Smooth muscle cell (in vitro differentiated cells): ENCODE measurements around the gene MAN1C1. TPM values are rescaled to one million over a fixed set of nuclear protein-coding genes. Genes with fewer than 3 reads are reported as not detected.

Source experiments
- DNase-seq: peaks from one replicate; lab custom pipeline; 2025; ENCODE audit not compliant: unreplicated experiment; lab: John Stamatoyannopoulos, UW
- H2AFZ ChIP-seq: fragments of 200-600 bp; sonication (generic); 2 replicates; pipeline ENCODE4 v1.6.0; 2016; ENCODE audit warnings: antibody characterized with exemption, low read depth, mild to moderate bottlenecking
- H3F3A ChIP-seq: fragments of 200-600 bp; sonication (generic); 2 replicates; pipeline ENCODE4 v1.6.0; 2017; ENCODE audit warnings: antibody characterized with exemption, low read depth
- H3K27ac ChIP-seq: fragments of 200-600 bp; sonication (generic); 2 replicates; pipeline ENCODE4 v1.5.1; 2016; ENCODE audit warnings: low read depth, mild to moderate bottlenecking
- H3K27me3 ChIP-seq: fragments of 200-600 bp; sonication (generic); 2 replicates; pipeline ENCODE4 v1.6.1; 2016; ENCODE audit warnings: low read depth, mild to moderate bottlenecking
- H3K36me3 ChIP-seq: fragments of 200-600 bp; sonication (generic); 2 replicates; pipeline ENCODE4 v1.5.1; 2016; ENCODE audit warnings: low read depth
- H3K4me1 ChIP-seq: fragments of 200-600 bp; sonication (generic); 2 replicates; pipeline ENCODE4 v1.5.1; 2016; ENCODE audit warnings: low read depth
- H3K4me2 ChIP-seq: fragments of 200-600 bp; sonication (generic); 2 replicates; pipeline ENCODE4 v1.6.0; 2016; ENCODE audit warnings: mild to moderate bottlenecking
- H3K4me3 ChIP-seq: fragments of 200-600 bp; sonication (generic); 2 replicates; pipeline ENCODE4 v1.5.1; 2016; ENCODE audit warnings: mild to moderate bottlenecking
- H3K79me2 ChIP-seq: fragments of 200-600 bp; sonication (generic); 2 replicates; pipeline ENCODE4 v1.6.0; 2016; ENCODE audit warnings: low read depth, mild to moderate bottlenecking
- H3K9ac ChIP-seq: fragments of 200-600 bp; sonication (generic); 2 replicates; pipeline ENCODE4 v1.6.0; 2016; ENCODE audit warnings: low read depth
- H3K9me3 ChIP-seq: fragments of 200-600 bp; sonication (generic); replicated peaks from 2 replicates; pipeline ENCODE4 v1.5.1; 2016; ENCODE audit warnings: low read depth
- H4K20me1 ChIP-seq: fragments of 200-600 bp; sonication (generic); 2 replicates; pipeline ENCODE4 v1.6.0; 2016; ENCODE audit warnings: low read depth
- WGBS: methylation state at CpG from one replicate; pipeline ENCODE4 v1.1.7; 2016; ENCODE audit warnings: low lambda C conversion rate; 5-methylcytosine and 5-hydroxymethylcytosine counted together
- polyA plus RNA-seq: library from polyadenylated mRNA; unstranded; fragments of >200 nt; fragmentation: Nextera tagmentation; extraction: Ambion mirVana; gene quantifications from 2 replicates; pipeline ENCODE4 v1.2.1, GENCODE V29; 2016
- total RNA-seq: library from RNA; depleted of rRNA; stranded (reverse); fragments of >200 nt; gene quantifications from 2 replicates; pipeline ENCODE4 v1.2.3, GENCODE V29; 2014
- TF ChIP-seq, protein P1 (sequence below): fragments of 200-600 bp; sonication (generic); IDR thresholded peaks from 2 replicates; pipeline ENCODE4 v1.5.1; 2017; ENCODE audit warnings: borderline replicate concordance, mild to moderate bottlenecking, antibody characterized with exemption; ENCODE audit not compliant: insufficient read depth, poor library complexity, severe bottlenecking

MAN1C1 gene
- total and polyA plus RNA-seq, 2 experiments from 2014 or later, result 4.4 to 10.5 TPM

DNA sequence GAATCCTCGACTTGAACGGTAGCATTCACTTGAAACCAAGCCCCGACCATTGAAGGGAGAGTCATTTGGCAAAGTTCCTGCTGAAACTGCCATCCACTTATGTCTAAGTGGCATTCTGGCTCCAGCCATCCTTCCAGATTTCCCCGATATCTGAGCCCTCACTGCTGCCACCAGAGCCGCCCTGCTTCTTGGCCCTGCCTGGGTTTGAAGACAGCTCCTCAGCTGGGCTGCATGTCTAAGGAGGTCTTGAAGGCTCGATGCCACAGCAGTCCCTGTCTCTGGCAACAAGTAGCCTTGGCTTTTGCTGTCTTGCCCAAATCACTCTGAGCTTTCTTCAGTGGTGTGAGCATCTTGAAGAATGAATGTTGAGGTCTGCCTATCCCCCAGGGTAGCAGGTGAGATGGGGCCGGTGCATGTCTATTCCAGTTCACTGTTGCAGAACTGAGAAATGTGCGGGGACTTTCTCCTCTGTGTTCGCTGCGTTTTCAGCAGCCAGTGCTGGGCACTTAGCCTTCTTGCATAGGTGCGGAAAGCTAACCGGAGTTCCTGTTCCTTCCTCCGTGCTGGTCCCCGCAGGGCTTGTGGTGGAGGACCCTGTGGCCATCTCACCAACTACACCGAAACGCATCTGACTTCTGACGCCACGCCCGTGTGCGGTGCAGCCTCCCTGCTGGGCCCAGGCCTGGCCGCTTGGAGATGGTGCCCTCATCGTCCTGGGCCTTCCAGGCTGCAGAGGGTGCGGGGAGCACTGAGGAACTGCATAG lies 29.2 kb downstream of the MAN1C1 start:
- TF ChIP-seq, protein P1, sequence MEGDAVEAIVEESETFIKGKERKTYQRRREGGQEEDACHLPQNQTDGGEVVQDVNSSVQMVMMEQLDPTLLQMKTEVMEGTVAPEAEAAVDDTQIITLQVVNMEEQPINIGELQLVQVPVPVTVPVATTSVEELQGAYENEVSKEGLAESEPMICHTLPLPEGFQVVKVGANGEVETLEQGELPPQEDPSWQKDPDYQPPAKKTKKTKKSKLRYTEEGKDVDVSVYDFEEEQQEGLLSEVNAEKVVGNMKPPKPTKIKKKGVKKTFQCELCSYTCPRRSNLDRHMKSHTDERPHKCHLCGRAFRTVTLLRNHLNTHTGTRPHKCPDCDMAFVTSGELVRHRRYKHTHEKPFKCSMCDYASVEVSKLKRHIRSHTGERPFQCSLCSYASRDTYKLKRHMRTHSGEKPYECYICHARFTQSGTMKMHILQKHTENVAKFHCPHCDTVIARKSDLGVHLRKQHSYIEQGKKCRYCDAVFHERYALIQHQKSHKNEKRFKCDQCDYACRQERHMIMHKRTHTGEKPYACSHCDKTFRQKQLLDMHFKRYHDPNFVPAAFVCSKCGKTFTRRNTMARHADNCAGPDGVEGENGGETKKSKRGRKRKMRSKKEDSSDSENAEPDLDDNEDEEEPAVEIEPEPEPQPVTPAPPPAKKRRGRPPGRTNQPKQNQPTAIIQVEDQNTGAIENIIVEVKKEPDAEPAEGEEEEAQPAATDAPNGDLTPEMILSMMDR, result no peak
- Histone ChIP-seq H3K4me3 (no peak overlapping the region), H4K20me1 (no peaks in the 10 kb centered on the region), H3K27me3 (no peaks in the 10 kb centered on the region), H3K4me1 (peaks cover 13% of the 10 kb centered on the region), H3K27ac (no peak overlapping the region), H3K79me2 (no peaks in the 10 kb centered on the region), H3F3A (no peaks in the 10 kb centered on the region), H3K4me2 (no peak overlapping the region), H3K9me3 (no peaks in the 10 kb centered on the region), H3K36me3 (no peaks in the 10 kb centered on the region), H2AFZ (no peak overlapping the region), H3K9ac (no peak overlapping the region)
- 95% methylated on average over 23 of the region's 23 CpGs for WGBS
- DNase-seq, result no peak

DNA sequence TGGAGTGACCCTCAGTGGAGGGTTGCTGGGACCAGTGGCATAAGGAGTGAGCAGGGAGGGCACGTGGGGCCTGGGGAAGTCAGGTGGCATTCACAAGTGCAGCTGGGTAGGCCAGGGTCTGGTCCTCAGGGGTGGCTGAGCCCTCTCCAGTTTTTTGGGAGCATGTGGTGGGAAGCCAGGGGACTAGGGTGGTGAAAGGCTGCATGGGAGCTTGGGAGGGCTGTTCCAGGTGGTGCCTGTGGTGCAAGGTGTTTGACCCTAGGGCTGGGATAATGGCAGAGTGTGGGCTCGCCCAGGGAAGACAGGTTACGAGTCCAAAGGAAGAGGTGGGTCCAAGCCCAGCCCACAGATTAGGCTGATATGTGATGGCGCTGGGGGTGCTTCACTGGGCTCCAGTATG lies 30.5 kb downstream of the MAN1C1 start:
- no peak overlapping the region for H3K9ac ChIP-seq
- no peaks in the 10 kb centered on the region for H3K9me3 ChIP-seq
- TF ChIP-seq, protein P1, result no peak
- H3K4me3 ChIP-seq, result no peak overlapping the region
- H3K79me2 ChIP-seq, result no peaks in the 10 kb centered on the region
- WGBS, result 100% methylated on average over 4 of the region's 4 CpGs
- H3K27ac ChIP-seq, result no peak overlapping the region
- H3K27me3 ChIP-seq, result no peaks in the 10 kb centered on the region
- H4K20me1 ChIP-seq, result no peaks in the 10 kb centered on the region
- H2AFZ ChIP-seq, result no peak overlapping the region
- H3F3A ChIP-seq, result no peaks in the 10 kb centered on the region
- no peak overlapping the region for H3K4me2 ChIP-seq
- DNase-seq, result no peak
- H3K4me1 ChIP-seq, result peaks cover under 1% of the 10 kb centered on the region
- H3K36me3 ChIP-seq, result no peaks in the 10 kb centered on the region

DNA sequence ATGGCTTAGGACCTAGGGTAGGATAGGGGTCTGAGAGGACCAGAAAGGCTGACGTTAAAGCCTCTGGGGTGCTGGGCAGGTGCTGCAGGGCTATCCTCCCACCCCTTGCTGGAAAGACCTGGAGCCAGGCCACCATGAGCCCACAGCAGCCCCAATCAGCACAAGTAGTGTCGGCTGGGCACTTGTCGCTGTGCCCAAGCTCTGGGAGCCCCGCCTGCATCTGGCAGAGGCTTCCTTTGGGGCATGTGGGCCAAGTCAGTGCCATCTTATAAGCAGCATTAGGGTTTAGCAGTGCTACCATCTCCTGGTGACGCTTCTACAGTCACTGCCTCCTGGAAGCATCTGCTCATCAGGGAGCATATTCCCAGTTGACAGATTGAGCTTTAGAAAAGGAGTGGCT lies 31.3 kb downstream of the MAN1C1 start:
- no peaks in the 10 kb centered on the region for H3F3A ChIP-seq
- no peaks in the 10 kb centered on the region for H3K27me3 ChIP-seq
- H3K4me1 ChIP-seq, result no peaks in the 10 kb centered on the region
- TF ChIP-seq, protein P1, result no peak
- no peak overlapping the region for H3K27ac ChIP-seq
- no peaks in the 10 kb centered on the region for H3K9me3 ChIP-seq
- DNase-seq, result no peak
- no peaks in the 10 kb centered on the region for H4K20me1 ChIP-seq
- H3K4me3 ChIP-seq, result no peak overlapping the region
- H3K36me3 ChIP-seq, result no peaks in the 10 kb centered on the region
- WGBS, result 93% methylated on average over 5 of the region's 5 CpGs
- no peaks in the 10 kb centered on the region for H3K79me2 ChIP-seq
- H3K9ac ChIP-seq, result no peak overlapping the region
- H2AFZ ChIP-seq, result no peak overlapping the region
- H3K4me2 ChIP-seq, result no peak overlapping the region
